Adipocyte (in vitro differentiated cells): ENCODE measurements around the gene TMX1.
A peak's percentile ranks its signal among the peaks of the same experiment; 100 is the strongest.

Source experiments
- DNase-seq: peaks from one replicate; pipeline ENCODE4 v3.0.0-alpha.2; 2015; ENCODE audit warnings: low read depth
- H3K27me3 ChIP-seq: replicated peaks from 2 replicates; pipeline ENCODE4 v1.7.0; 2013; ENCODE audit warnings: mild to moderate bottlenecking, low read length, moderate library complexity; ENCODE audit not compliant: control insufficient read depth, insufficient read depth
- H3K36me3 ChIP-seq: 2 replicates; pipeline ENCODE4 v1.7.0; 2013; ENCODE audit warnings: low read length, mild to moderate bottlenecking, moderate library complexity; ENCODE audit not compliant: control insufficient read depth, insufficient read depth, severe bottlenecking
- H3K4me1 ChIP-seq: 2 replicates; pipeline ENCODE4 v1.7.0; 2013; ENCODE audit warnings: mild to moderate bottlenecking, low read length, moderate library complexity; ENCODE audit not compliant: control insufficient read depth, insufficient read depth
- H3K4me3 ChIP-seq: 2 replicates; pipeline ENCODE4 v1.7.0; 2013; ENCODE audit warnings: mild to moderate bottlenecking, low read length, moderate library complexity
- H3K9ac ChIP-seq: 2 replicates; pipeline ENCODE4 v1.7.0; 2013; ENCODE audit warnings: mild to moderate bottlenecking, low read length, moderate library complexity
- H3K9me3 ChIP-seq: 2 replicates; pipeline ENCODE4 v1.7.0; 2013; ENCODE audit warnings: mild to moderate bottlenecking, low read length, moderate library complexity; ENCODE audit not compliant: control insufficient read depth

Gene TMX1

GRCh38 chr14:51239813-51240803 is at the start of gene TMX1:
Gene TMX1 (plus strand): TSS chr14:51240247. CDS start chr14:51240293, 46 bp downstream.
- H3K9me3 ChIP-seq: no peaks in the 10 kb centered on the region
- DNase-seq: peak; percentile 100
- peaks cover 6% of the 10 kb centered on the region for H3K36me3 ChIP-seq
- peak within 1 kb of the TSS; percentile 99 for H3K4me3 ChIP-seq
- peaks cover 20% of the 10 kb centered on the region for H3K4me1 ChIP-seq
- H3K27me3 ChIP-seq: no peaks in the 10 kb centered on the region
- peak within 1 kb of the TSS; percentile 99 for H3K9ac ChIP-seq

GRCh38 chr14:51201890-51202289 is 38.2 kb upstream of the TMX1 start:
- peaks cover 4% of the 10 kb centered on the region for H3K4me1 ChIP-seq
- H3K27me3 ChIP-seq: peaks cover 22% of the 10 kb centered on the region
- no peak overlapping the region for H3K4me3 ChIP-seq
- H3K9me3 ChIP-seq: no peaks in the 10 kb centered on the region
- no peaks in the 10 kb centered on the region for H3K36me3 ChIP-seq
- no peak overlapping the region for H3K9ac ChIP-seq
- no peak for DNase-seq

GRCh38 chr14:51202914-51203665 is 37.0 kb upstream of the TMX1 start:
- no peak for DNase-seq
- Histone ChIP-seq H3K9ac (no peak overlapping the region), H3K9me3 (no peaks in the 10 kb centered on the region), H3K27me3 (peaks cover 24% of the 10 kb centered on the region), H3K36me3 (no peaks in the 10 kb centered on the region), H3K4me1 (peaks cover 4% of the 10 kb centered on the region), H3K4me3 (no peak overlapping the region)

GRCh38 chr14:51203881-51204280 is 36.2 kb upstream of the TMX1 start:
- peaks cover 4% of the 10 kb centered on the region for H3K4me1 ChIP-seq
- no peak for DNase-seq
- H3K4me3 ChIP-seq: no peak overlapping the region
- H3K9me3 ChIP-seq: no peaks in the 10 kb centered on the region
- no peaks in the 10 kb centered on the region for H3K36me3 ChIP-seq
- peaks cover 28% of the 10 kb centered on the region for H3K27me3 ChIP-seq
- H3K9ac ChIP-seq: no peak overlapping the region

- H3K27me3 ChIP-seq: peaks cover 28% of the 10 kb centered on the region
- H3K4me3 ChIP-seq: no peak overlapping the region
- no peak overlapping the region for H3K9ac ChIP-seq
- no peaks in the 10 kb centered on the region for H3K9me3 ChIP-seq
- peaks cover 4% of the 10 kb centered on the region for H3K4me1 ChIP-seq
- H3K36me3 ChIP-seq: no peaks in the 10 kb centered on the region
- DNase-seq: no peak
Observed at GRCh38 chr14:51205486-51205885, 34.6 kb upstream of the TMX1 start.

GRCh38 chr14:51206462-51206861 is 33.6 kb upstream of the TMX1 start:
- Histone ChIP-seq H3K27me3 (peaks cover 28% of the 10 kb centered on the region), H3K9me3 (no peaks in the 10 kb centered on the region), H3K36me3 (no peaks in the 10 kb centered on the region), H3K9ac (no peak overlapping the region), H3K4me3 (no peak overlapping the region), H3K4me1 (peaks cover 4% of the 10 kb centered on the region)
- no peak for DNase-seq

GRCh38 chr14:51207621-51208020 is 32.4 kb upstream of the TMX1 start:
- peaks cover 28% of the 10 kb centered on the region for H3K27me3 ChIP-seq
- no peak overlapping the region for H3K4me3 ChIP-seq
- H3K9me3 ChIP-seq: no peaks in the 10 kb centered on the region
- H3K4me1 ChIP-seq: no peaks in the 10 kb centered on the region
- no peak for DNase-seq
- H3K9ac ChIP-seq: no peak overlapping the region
- no peaks in the 10 kb centered on the region for H3K36me3 ChIP-seq

- DNase-seq: no peak
- Histone ChIP-seq H3K4me1 (no peaks in the 10 kb centered on the region), H3K9ac (no peak overlapping the region)
Observed at GRCh38 chr14:51208982-51209381, 31.1 kb upstream of the TMX1 start.

GRCh38 chr14:51209457-51209856 is 30.6 kb upstream of the TMX1 start:
- H3K9ac ChIP-seq: no peak overlapping the region
- DNase-seq: no peak
- H3K36me3 ChIP-seq: no peaks in the 10 kb centered on the region
- H3K4me1 ChIP-seq: no peaks in the 10 kb centered on the region
- no peak overlapping the region for H3K4me3 ChIP-seq
- no peaks in the 10 kb centered on the region for H3K9me3 ChIP-seq
- H3K27me3 ChIP-seq: peaks cover 20% of the 10 kb centered on the region

More at GRCh38 chr14:51208982-51209381, 31.1 kb upstream of the TMX1 start:
- H3K36me3 ChIP-seq: no peaks in the 10 kb centered on the region
- peaks cover 25% of the 10 kb centered on the region for H3K27me3 ChIP-seq
- H3K9me3 ChIP-seq: no peaks in the 10 kb centered on the region
- H3K4me3 ChIP-seq: no peak overlapping the region

GRCh38 chr14:51210594-51210993 is 29.5 kb upstream of the TMX1 start:
- peaks cover 14% of the 10 kb centered on the region for H3K27me3 ChIP-seq
- no peak for DNase-seq
- no peak overlapping the region for H3K9ac ChIP-seq
- H3K36me3 ChIP-seq: no peaks in the 10 kb centered on the region
- H3K4me1 ChIP-seq: no peaks in the 10 kb centered on the region
- H3K9me3 ChIP-seq: no peaks in the 10 kb centered on the region
- no peak overlapping the region for H3K4me3 ChIP-seq

- Histone ChIP-seq H3K27me3 (peaks cover 10% of the 10 kb centered on the region), H3K4me3 (no peak overlapping the region), H3K9me3 (no peaks in the 10 kb centered on the region), H3K9ac (no peak overlapping the region), H3K36me3 (no peaks in the 10 kb centered on the region), H3K4me1 (no peaks in the 10 kb centered on the region)
- peak; percentile 9 for DNase-seq
Observed at GRCh38 chr14:51211149-51211548, 28.9 kb upstream of the TMX1 start.
